VCaP (cell line): Measurements from ENCODE around the gene CDC45.
A peak's percentile ranks its signal among the peaks of the same experiment; 100 is the strongest.

Experiments
- H3K27ac ChIP-seq: fragments of 450-650 bp; 2 replicates; pipeline ENCODE4 v1.5.1; 2017
- CTCF ChIP-seq: fragments of 450-650 bp; conservative IDR thresholded peaks from 2 replicates; pipeline ENCODE4 v1.5.1; 2017; ENCODE audit warnings: mild to moderate bottlenecking, moderate library complexity

The CDC45 gene

GRCh38 chr22:19507534-19507861 is 27.8 kb downstream of the CDC45 start:
- TF ChIP-seq CTCF = no peak
- H3K27ac ChIP-seq = peak overlapping the region; percentile 97; the same call in 1 of the 2 replicates

- peak overlapping the region; percentile 97; the same call in 1 of the 2 replicates for H3K27ac ChIP-seq
- no peak for TF ChIP-seq CTCF
These were observed 28.5 kb downstream of the CDC45 start for GRCh38 chr22:19508024-19508776.

DNA sequence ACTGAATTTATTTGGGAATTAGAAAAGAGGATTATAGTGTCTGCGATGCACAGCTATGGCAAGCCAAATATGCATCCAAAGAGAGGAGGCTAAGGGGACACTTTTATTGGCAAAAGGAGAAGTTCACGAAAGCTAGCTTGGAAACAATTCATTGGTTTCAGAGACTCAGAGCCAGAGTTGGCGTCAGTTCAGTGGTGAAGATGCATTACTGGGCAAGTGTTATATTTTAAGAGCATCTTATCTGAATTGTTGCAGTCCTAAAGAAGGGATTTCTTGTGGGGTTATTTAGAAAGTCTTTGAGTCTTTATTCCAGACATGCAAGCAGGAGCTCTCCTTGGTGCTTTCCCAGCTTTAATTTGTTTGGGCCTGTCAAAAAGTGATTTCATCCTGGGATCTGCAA is 29.5 kb downstream of the CDC45 start:
- no peak for TF ChIP-seq CTCF
- H3K27ac ChIP-seq = peak overlapping the region; percentile 97

- no peak for TF ChIP-seq CTCF
- H3K27ac ChIP-seq = peak overlapping the region; percentile 97; the same call in 1 of the 2 replicates
These were observed 30.2 kb downstream of the CDC45 start for GRCh38 chr22:19509923-19510322.

GRCh38 chr22:19510919-19511341 is 31.2 kb downstream of the CDC45 start:
- peak overlapping the region; percentile 97; the same call in 1 of the 2 replicates for H3K27ac ChIP-seq
- no peak for TF ChIP-seq CTCF

DNA sequence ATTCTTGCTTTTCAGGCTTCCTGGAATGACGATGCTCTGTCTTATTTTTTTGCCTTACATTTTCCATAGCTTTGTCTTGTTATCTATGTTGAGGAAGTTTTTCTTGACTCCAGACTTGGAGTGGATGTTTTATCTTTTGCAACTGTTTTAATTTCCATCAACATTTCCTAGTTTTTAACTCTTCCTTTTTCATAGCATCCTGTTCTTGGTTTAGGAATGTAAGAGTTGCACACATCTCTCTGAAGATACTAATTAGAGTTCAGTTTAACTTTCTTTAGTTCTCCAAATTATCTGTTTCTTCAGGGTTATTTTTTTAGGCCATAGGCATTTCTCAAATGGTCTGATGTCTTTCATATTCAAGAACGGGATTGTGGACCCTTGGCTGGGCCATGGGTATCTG is 34.1 kb downstream of the CDC45 start:
- TF ChIP-seq CTCF = no peak

DNA sequence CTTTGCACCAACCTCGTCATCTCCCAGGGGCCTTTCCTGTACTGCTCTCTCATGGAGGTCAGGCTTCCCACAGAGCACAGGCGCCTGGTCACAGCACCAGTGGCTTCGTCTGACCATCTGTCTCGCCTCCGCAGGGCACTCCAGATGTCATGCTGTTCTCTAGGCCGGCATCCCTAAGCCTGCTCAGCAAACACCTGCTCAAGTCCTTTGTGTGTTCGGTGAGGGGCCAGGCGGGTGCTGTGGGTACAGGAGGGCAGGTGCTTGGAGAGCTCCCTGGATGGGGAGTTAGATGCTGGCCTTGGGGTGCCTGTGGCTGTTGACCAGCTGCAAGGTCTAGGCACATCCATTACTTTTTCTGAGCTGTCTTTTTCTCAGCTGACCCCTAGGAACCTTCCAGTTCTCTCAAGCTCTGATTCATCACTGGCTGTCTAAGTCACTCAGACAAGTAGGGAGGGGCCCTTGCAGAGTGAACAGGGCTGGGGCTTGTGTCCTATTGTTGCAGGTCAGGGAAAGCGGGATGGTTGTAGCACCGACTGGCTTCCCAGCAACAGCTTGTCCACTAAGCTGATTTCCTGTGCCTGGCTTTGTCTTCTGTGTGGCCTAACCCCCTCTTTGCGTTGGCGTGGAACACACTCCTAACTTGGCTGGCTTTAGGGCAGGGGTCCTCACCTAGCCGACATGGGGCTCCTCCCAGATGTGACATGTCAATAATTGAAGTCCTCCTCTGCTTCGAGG is 35.3 kb downstream of the CDC45 start:
- TF ChIP-seq CTCF = no peak

More for the DNA sequence above, 34.1 kb downstream of the CDC45 start:
- H3K27ac ChIP-seq = peak overlapping the region; percentile 97

More for the DNA sequence above, 35.3 kb downstream of the CDC45 start:
- peak overlapping the region; percentile 97 for H3K27ac ChIP-seq
